Measurements from ENCODE around the gene GRIP2.

DNA sequence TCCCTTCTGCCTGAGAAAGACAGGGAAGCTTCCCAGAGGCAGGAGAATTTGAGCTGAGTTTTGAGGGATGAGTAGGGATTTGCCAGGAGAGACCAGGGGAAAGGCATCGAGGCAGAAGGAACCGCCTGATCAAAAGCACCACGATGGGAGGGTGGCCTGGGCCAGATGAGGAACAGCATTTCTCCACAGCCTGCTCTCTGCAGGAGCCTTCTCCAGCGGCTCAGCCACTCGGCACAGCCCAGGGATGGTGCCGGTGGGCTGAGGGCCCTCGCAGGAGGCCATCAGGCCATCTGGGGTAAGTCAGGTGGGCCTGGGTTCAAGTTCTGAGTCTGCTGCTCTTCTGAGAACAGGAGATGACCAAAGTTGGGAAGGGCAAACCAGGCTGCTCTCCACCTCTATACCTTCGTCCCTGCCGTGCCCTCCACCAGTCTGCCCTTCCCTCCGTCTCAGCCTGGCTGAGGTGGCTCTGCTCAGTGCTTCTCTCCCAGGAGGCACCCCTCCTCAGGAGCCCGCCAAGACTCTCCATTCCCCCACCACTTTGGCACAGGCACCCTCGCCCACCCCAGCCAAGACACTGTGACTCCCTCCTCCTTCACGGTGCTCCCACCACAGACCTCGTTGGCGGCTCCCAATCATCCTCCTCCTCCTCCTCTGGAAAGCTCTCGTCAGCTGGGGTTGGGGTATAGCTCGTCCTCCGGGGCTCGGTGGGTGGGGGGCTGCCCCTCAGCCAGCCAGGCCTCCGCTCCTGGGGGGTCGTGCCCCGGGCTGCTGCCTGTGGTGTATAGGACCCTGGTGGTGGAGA, 34.9 kb downstream of the GRIP2 start:
- TF ChIP-seq SIN3A (IDR thresholded peaks at IDR 0.05; ENCODE audit: borderline replicate concordance, insufficient read depth, low read length) (no peak), POLR2AphosphoS5 (IDR thresholded peaks at IDR 0.05; ENCODE audit: low read depth, low read length) (no peak), TAF1 (IDR thresholded peaks at IDR 0.05; ENCODE audit: borderline replicate concordance, insufficient read depth, low read length) (no peak), REST (IDR thresholded peaks at IDR 0.05; ENCODE audit: insufficient read depth in 1 of 2, low read depth in 2 of 2, low read length in 2 of 2) (no peak)

Measured in PFSK-1 (cell line).